ENCODE measurements around the gene ZNF594.
"Not testable (repeated sequence)": the region's sequence is repeated elsewhere in the genome, so short reads cannot be mapped to it uniquely, and the experiment has no call there.

ZNF594 gene

DNA sequence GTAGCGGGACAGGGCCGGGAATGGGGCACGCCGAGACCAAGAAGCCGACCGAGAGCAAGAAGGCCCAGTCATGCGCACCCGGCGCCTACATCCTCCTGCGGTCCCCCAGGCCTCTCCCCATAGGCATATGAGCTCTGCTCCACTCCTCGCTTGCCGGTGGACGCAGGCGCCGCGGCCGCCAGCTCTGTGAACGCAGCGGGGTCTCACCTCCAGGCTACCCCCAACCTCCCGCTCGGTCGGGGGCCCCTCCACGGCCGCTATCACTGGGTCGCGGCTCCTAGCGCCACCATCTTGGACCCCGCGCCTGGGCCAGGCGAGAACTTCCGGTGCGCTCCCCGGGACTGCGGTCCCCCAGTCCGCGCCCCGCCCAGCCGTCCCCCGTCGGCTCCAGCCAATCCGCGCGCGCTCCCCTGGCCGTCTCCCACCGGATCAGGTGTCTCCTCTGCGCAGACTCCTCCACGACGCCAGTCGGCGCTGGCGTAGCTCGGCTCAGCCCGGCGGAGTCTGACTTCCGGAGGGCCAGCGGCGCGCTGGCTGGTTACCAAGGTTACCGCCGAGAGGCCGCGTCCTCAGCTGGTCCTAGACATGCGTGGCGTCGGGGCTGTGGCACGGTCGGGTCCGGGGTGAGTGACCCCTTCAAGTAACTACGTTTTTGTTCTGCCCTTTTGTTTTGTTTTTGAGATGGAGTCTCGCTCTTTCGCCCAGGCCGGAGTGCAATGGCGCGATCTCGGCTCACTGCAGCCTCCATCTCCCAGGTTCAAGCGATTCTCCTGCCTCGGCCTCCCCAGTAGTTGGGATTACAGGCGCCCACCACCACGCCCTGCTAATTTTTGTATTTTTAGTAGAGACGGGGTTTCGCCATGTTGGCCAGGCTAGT, at the start of gene ZNF594:
ZNF594 (minus strand) TSS at position 328 of the 877 bp plus-strand sequence. CDS start 7,612 bp downstream, outside the sequence.
- peak; percentile 97 for DNase-seq

DNA sequence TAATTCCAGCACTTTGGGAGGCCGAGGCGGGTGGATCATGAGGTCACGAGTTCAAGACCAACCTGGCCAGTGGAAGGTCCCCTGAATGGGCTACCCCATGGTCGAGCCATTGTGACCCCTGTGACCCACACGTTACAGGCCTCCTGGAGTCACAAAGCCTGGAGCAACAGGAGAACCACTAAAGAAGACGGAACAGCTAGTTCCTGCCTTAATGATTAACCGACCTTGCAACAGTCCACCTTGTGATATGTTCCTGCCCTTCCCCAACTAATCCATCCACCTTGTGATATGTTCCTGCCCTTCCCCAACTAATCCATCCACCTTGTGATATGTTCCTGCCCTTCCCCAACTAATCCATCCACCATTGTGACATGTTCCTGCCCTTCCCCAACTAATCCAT, 48.1 kb upstream of the ZNF594 start:
- DNase-seq = not testable (repeated sequence)

DNA sequence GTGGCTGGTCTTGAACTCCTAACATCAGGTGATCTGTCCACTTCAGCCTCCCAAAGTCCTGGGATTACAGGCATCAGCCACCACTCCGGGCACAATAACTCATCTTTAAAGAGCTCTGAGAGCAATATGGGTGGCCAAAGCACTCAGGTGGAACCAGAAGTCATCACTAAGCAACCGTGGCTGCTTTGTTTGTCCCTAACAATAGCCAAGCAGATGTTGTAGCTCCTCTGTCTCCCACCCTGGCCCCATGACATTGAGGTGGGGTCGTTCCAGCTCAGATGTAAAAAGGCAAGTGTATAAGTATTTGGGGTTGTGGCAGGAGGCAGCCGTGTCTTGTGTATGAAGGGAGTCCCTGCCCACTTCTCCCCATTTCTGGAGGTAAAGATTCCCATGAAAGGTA, 46.7 kb upstream of the ZNF594 start:
- DNase-seq = no peak

DNA sequence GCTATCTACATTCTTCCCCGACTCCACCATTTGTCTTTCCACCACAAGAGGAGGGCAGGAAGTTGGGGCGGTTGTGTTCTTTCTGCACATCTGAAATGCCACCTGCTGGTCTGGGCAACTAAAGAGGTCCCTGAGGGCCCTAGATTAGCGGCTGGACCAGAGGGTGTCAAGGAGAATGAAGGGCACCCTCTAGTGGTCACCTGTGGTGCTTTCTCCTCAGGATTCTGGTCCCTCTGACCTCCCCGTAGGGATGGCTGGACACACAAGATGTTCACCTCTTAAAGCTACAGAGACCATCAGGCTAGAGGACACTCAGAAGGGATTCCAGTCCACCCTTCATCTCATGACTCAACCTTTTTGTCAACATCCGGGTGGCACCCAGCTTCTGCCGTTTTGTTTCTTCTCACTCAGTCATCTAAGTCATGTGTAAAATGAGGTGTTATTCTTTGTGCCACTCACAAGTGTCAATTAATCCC, 45.9 kb upstream of the ZNF594 start:
- DNase-seq = peak; percentile 65

DNA sequence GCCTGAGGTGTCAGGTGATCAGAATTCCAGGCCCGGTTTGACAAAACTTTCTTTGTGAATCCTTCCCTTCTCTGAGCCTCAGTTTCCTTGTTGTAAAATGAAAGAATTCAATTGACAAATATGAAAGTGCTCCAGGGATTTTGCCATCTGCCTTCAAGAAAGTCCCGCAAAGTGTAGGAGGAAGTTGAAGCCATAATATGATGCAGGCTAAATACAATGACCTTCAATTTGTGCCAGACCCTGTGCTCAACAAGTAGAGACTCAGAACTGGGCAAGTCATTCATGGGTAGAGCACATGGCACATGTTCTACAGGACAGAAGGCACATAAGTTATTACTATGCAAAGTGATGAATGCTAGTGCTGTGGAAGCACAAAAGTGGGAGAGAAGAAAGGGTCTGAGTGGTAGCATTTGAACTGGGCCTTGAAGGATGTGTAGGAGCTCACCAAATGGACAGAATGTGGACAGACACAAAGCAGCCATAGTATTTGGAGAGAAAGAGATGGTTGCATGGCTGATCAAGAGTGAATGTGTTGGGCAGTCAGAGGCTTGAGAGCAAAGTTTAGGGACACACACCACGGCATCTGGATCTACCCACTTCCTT, 45.4 kb upstream of the ZNF594 start:
- no peak for DNase-seq

DNA sequence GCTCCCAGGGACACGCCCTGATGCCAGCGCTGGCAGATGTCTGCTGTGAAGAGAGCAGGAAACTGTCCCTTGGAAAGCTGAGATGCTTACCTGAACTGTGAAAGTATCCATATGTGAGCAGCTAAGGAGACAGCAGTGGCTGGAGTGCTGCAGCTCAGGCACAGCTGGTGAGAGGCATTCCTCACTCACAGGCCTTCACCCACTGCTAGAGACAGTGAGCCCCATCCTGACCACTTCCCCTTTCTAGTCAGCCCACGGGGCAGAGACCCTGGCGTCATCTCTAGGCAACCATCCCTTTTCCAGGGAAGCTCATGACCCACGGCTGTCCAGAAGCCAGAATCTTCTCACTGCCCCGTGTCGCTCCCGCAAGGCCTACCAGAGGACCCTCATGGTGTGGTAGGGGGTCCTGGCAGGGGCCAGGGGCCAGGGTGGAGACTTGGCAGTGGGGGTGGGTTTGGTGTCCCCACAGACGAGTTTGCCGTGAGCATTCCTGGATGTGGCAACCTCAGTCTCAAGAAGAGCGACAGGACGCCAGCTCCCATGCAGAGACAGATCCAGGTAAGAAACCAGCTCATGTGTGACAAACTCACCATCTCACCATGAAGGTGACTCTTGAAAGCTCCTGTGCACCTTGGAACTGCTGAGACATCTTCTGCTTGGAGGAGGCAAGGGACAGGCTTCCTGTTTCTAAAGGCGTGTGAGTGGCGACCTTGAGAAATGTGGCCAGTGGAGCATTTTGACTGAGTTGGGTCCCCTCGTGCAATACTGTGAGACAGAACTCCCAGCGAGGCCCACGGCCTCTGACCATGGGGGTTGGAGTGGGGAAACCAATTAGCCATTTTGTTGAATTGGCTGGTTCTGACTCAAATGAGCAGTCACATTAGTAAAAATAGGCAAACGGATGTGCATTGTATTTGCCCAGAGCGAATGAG, 43.2 kb upstream of the ZNF594 start, which contains the start of gene SCIMP:
SCIMP (minus strand) TSS at position 216 of the 932 bp plus-strand sequence; CDS start at position 111, 105 bp downstream.
- DNase-seq = peak; percentile 5

DNA sequence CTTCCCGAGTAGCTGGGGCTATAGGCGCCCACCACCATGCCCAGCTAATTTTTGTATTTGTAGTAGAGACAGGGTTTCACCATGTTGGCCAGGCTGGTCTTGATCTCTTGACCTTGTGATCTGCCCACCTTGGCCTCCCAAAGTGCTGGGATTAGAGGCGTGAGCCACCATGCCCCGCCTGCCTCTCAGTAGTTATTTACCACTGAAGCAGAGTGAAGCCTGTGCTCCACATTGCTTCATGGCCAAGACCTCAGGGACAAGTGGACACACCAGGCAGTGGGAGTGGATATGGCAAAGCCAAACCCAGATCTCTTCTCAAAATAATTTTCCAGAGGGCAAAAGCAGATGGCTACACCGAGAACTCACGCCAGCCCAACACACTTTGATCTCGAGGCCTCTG, 41.8 kb upstream of the ZNF594 start:
- DNase-seq = not testable (repeated sequence)

DNA sequence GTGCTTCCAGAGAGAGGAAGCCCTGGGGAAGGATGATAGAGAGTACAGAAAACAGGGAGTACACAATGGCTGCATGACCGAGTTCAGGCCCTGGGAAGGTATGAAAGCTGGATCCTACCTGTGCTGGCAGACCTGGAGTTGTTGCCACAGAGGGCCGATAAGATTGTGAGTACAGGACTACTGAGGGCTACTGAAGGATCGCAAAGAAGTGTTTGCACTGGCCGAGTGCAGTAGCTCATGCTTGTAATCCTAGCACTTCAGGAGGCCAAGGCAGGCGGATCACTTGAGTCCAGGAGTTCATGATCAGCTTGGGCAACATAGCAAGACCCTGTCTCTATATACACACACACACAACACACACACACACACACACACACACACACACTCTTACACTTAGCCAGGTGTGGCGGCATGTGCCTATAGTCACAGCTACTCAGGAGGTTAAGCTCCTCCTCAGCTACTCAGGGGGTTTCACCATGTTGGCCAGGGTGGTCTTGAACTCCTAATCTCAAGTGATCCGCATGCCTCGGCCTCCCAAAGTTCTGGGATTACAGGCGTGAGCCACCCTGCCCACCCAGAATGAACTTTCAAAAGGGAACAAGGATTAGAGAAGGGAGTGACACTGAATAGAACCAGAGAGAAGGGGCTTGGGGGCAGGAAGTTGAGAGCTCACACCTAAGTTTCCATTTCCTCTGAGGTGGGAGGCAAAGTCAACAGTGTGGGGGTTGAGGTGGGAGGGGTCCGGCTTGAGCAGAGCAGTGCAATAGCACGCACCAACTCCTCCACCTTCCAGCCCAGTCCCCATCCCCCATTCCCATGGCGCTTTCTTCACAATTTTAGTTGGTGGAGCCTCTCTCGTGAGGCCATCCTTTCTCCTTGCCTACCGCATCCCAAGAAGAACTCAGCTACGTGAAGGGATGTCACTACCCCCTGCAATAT, 35.5 kb upstream of the ZNF594 start:
- peak; percentile 48 for DNase-seq

DNA sequence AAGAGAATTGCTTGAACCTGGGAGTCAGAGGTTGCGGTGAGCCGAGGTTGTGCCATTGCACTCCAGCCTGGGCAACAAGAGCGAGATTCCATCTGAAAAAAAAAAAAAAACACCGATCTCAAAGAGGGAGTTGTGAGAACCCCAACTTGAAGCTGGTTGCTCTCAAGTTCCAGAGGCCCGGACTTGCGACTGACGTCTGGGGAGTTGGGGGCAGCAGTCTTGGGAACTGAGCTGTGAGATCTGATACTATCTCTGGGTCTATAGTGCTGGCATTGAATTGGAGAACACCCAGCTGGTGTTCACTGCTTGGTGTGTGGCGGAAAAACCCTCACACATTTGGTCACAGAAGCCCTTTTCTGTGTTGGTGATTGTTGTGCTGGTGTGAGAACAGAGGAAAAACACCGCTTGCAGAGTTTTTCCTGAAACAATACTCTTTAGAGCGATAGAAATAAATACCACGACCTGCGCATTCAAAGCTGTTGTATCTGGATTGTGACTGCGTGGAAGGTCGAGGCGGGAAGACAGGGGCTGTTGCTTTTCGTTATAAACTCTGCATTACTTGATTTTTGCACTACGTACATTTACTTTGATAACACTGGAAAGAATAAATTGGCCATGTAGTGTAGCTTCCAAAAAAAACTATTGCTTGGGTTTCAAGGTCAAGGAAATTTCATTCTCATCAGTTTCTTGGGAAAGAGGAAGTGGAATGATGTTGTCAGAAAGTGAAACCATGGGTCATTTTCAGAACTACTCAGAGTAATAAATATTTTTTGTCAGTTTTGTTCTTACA, 34.2 kb upstream of the ZNF594 start:
- DNase-seq = peak; percentile 18

DNA sequence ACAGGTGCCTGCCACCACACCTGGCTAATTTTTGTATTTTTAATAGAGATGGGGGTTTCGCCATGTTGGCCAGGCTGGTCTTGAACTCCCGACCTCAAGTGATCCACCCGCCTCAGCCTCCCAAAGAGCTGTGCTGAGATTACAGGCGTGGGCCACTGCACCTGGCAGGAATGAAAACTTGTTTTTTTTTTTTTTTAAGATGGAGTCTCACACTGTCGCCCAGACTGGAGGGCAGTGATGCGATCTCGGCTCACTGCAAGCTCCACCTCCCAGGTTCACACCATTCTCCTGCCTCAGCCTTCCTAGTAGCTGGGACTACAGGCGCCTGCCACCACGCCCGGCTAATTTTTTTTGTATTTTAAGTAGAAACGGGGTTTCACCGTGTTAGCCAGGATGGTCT, 30.2 kb upstream of the ZNF594 start:
- DNase-seq = not testable (repeated sequence)

DNA sequence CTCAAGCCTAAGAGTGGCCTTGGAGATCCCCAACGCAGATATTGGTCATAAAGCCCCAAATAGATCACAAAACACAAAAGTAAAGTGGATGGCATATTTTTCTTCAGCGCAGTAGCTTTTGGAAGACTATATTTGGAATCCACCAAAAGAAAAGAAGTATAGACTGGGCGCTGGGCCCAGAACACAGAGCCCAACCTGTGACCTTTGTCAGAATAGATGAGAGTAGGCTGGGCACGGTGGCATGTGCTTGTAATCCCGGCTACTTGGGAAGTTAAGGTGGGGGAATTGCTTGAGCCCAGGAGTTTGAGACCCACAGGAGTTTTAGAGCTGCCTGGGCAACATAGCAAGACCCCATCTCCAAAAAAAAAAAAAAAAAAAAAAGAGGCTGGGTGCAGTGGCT, 28.4 kb upstream of the ZNF594 start:
- DNase-seq = no peak

DNA sequence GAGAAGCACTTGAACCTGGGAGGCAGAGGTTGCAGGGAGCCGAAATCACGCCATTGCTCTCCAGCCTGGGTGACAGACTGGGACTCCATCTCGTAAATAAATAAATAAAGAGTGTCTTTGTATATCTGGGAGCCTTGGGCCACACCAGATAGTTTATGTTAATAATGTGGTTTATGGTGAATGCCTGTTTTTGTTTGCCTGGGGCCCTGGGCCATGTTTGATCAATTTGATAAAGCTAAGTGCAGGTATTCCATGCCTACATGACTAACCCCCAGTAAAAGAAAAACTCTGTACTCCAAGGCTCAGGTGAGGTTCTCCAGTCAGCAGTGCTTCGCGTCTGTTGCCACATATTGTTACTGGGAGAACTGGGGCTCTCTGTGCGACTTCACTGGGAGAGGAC, 27.9 kb upstream of the ZNF594 start:
- DNase-seq = no peak

DNA sequence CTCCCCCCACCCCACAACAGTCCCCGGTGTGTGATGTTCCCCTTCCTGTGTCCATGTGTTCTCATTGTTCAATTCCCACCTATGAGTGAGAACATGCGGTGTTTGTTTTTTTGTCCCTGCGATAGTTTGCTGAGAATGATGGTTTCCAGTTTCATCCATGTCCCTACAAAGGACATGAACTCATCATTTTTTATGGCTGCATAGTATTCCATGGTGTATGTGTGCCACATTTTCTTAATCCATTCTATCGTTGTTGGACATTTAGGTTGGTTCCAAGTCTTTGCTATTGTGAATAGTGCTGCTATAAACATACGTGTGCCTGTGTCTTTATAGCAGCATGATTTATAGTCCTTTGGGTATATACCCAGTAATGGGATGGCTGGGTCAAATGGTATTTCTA, 25.9 kb upstream of the ZNF594 start:
- DNase-seq = not testable (repeated sequence)

DNA sequence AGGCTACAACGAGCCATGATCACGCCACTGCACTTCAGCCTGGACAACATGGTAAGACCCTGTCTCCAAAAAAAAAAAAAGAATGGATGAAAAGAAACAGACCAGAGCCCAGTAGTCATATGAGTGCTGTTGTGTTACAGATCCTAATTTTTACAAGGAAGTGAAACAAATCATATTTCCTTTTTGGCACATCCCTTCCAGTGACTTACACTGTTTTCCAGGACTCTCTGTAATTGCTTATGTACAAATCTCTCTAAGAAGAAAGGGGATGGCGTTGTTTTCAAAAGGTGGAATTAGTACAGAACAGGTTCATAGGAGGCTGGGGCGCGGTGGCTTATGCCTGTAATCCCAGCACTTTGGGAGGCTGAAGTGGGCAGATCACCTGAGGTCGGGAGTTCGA, 19.8 kb upstream of the ZNF594 start:
- no peak for DNase-seq

DNA sequence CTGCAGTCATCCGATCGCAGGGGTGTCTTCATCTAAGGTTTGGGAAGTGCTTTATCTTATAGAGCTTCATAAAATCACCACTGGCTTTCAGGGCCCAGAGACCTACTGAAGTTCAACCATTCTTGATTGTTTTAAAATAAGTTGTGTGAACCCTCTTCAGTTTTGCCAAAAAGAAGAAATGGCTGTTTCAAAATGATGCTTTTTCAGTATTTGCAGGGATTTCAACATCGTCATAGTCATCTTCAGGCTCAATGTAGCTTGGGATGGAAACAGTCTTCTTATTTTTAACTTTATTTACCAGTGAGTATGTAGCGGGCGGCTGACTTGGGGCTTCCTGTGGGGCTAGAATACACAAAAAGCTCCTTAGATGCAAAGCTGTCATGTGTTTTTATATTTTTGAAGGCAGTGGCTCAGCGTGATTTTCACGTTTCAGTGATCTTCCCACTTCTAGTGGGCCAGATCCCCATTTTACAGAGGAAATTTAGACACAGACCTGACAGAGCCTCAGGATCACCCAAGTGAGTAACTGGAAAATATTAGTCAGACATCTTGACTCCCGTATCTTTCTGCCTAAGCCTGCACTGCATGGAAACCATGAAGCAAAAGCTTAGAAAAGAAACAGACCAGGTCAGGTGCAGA, 19.1 kb upstream of the ZNF594 start:
- DNase-seq = no peak

DNA sequence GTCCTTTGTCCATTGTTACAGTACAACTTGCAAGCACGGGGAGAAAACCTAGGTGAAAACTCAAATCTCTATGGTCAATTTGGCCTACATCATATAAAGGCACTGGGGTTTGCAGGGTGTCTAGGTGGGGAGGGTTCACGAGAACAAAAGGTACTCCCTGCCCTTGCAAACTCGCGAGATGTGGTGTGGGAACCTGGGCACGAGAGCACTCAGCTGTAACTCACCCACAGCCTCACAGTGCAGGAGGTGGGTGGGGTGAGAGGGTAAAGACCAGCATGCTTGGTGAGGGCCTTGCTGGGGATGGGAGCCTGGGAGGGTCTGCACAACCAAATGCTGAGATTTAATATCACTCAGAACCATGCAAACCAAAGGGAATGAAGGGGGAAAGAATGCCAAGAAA, 18.4 kb upstream of the ZNF594 start:
- no peak for DNase-seq

DNA sequence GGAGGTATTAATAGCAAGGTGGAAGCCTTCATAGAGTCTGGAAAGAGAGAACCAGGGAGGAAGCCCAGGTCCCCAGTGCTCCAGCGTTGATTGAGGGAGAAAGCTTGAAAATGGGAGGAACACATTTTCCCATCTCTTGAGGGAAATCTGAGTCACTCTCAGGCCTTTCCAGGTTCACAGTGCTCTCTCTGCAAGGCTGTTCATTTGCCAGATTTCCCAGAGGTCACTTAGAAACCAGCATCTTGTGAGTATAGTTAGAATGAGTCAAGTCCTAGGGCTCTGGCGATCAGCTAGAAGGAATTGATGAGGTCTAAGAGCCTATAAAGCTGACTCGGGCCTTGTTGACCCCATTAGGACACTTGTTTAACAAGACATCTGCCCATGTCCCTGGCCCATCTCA, 17.7 kb upstream of the ZNF594 start:
- no peak for DNase-seq

DNA sequence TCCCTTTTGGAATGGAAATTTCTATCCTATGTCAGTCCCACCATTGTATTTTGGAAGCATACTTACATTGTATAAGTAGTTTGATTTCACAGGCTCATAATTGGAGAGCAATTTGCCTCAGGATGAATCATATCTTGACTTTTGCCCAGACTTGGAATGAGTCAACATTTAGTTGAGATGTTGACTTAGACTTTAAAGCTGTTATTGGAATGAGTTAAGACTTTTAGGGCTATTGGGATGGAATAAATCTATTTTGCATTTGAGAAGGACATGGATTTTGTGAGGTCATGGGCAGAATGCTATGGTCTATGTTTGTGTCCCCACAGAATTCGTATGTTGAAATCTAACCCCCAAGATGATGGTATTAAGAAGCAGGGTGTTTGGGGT, 12.2 kb upstream of the ZNF594 start:
- DNase-seq = no peak

DNA sequence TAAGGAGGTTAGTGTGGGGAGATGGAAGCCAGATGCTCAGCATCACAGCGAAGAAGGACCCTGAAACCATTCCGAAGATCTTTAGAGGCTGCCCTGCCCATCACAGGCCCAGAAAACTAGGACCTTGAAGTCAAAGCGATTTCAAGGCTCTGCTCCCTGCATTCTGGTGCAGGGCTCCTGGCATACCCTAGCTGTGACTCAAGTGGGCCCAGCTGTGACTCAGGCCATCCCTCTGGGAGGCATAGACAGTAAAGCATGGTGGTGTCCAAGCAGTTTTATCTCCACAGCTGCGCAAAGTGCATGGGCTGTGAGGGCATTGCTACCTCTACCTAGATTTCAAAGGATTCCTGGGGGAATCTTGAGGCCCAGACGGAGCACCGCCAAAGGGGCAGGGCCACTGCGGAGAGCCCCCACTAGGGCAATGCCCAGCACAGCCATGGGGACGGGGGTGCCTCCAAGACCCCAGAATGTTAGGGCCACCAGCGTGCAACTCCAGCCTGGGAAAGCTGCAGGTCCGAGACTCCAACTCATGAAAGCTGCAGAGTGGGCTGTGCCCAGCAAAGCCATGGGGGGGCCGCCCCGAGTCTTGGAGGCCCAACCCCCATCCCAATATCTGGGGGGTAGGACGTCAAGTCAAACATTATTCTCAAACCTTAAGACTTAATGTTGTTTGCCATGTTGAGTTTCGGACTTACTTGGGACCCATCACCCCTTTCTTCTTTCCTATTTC, 11.7 kb upstream of the ZNF594 start:
- DNase-seq = no peak

DNA sequence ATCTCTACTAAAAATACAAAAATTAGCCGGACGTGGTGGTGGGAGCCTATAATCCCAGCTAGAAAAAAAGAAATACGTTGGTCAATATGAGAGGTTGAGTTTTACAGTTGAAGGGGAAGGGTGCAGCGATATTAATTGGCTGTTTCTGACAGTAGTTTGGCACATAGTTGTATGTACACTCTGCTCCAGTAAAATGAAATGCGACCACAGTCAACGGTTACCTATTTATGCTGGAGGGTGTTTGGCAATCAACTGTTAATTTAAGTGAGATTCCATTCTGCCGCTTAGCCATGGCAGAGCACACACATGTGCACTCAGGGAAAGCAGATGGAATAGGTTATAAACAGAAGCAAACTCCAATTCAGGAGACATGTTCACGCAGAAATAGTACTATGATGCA, 9.3 kb upstream of the ZNF594 start:
- no peak for DNase-seq
